ENCODE results near the gene ASZ1. TPM values are rescaled to one million over a fixed set of nuclear protein-coding genes. Genes with fewer than 3 reads are reported as not detected.
"Not testable (repeated sequence)": the region's sequence is repeated elsewhere in the genome, so short reads cannot be mapped to it uniquely, and the experiment has no call there.

The ASZ1 gene
- total RNA-seq, 1 donor from 2014 or later, result not detected

DNA sequence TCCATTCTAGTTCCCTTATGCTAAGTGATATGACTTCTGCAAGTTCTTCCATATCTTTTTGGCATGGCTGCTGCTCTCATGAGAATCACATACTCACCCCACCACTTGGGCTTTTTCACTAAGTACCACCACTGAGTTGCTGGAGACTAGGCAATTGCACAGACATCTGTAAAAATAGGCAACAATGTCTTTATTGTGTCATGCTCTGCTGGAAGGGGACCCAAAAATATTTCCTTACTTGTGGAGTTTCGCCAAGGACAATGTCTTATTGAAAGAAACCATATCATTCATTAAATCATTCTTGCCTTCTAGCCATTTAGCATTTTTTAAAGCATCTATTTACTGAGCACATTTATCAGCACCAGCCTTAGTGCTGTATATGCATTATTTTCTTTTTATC is 17.4 kb upstream of the ASZ1 start:
- no peaks in the 10 kb centered on the region for H3K27me3 Mint-ChIP-seq (ENCODE audit: unreplicated experiment)

GRCh38 chr7:117435475-117436043 is 8.3 kb upstream of the ASZ1 start:
- Mint-ChIP-seq H3K4me1 (ENCODE audit: low read depth, unreplicated experiment) (no peaks in the 10 kb centered on the region), H3K4me3 (ENCODE audit: unreplicated experiment) (no peak overlapping the region), H3K36me3 (ENCODE audit: unreplicated experiment) (no peaks in the 10 kb centered on the region), H3K27me3 (ENCODE audit: unreplicated experiment) (no peaks in the 10 kb centered on the region), H3K9me3 (ENCODE audit: unreplicated experiment) (no peaks in the 10 kb centered on the region), H3K27ac (ENCODE audit: unreplicated experiment) (no peak overlapping the region)
- no peak for DNase-seq
- no peak for TF ChIP-seq CTCF (IDR thresholded peaks at IDR 0.05; ENCODE audit: partially characterized antibody, unreplicated experiment)

More for the DNA sequence above, 17.4 kb upstream of the ASZ1 start:
- Mint-ChIP-seq H3K36me3 (ENCODE audit: unreplicated experiment) (peaks cover 4% of the 10 kb centered on the region), H3K4me3 (ENCODE audit: unreplicated experiment) (no peak overlapping the region), H3K27ac (ENCODE audit: unreplicated experiment) (no peak overlapping the region), H3K4me1 (ENCODE audit: low read depth, unreplicated experiment) (no peaks in the 10 kb centered on the region), H3K9me3 (ENCODE audit: unreplicated experiment) (peaks cover 2% of the 10 kb centered on the region)
- TF ChIP-seq CTCF (IDR thresholded peaks at IDR 0.05; ENCODE audit: partially characterized antibody, unreplicated experiment), result no peak
- no peak for DNase-seq

DNA sequence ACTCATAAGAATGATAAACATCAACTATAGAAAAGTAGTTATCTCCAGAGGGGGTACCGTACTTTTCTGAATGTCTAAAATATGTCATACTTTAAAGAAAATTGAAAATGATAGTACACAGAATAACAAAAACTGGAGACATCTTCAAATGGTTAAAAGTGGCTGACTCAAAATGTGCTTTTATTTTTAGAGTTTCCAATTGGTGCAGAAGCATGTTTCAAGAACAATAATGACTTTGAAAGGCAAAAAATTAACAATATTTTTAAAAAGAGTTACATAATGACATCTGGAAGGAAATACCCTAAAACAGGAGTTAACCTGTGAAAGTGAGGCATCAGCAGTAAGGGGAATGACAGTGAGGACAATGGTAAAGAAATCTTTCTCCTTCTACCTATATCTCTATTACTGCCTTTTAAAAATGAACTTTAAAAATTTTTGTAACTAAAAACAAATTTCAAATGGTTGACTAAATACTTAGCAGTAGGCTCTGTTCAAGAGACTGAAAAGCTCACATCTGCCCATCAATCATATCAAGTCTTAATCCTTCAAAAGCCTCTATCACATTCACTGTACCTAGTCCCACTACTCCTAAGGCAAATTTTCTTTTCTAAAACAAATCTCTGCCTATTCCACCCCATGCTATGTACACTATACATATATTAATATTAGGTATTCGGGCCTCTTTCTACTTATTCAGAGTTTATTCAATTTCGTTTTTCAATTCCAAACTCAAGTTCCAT is 3.0 kb downstream of the ASZ1 start:
- Mint-ChIP-seq H3K36me3 (ENCODE audit: unreplicated experiment) (no peaks in the 10 kb centered on the region), H3K4me1 (ENCODE audit: low read depth, unreplicated experiment) (no peaks in the 10 kb centered on the region)
- no peak for DNase-seq

GRCh38 chr7:117414591-117414990 is 12.7 kb downstream of the ASZ1 start:
- H3K9me3 Mint-ChIP-seq (ENCODE audit: unreplicated experiment); DNase-seq; H3K36me3 Mint-ChIP-seq (ENCODE audit: unreplicated experiment); H3K4me3 Mint-ChIP-seq (ENCODE audit: unreplicated experiment); H3K27me3 Mint-ChIP-seq (ENCODE audit: unreplicated experiment); H3K4me1 Mint-ChIP-seq (ENCODE audit: low read depth, unreplicated experiment); H3K27ac Mint-ChIP-seq (ENCODE audit: unreplicated experiment): not testable (repeated sequence)

More for the DNA sequence above, 3.0 kb downstream of the ASZ1 start:
- Mint-ChIP-seq H3K27me3 (ENCODE audit: unreplicated experiment) (no peaks in the 10 kb centered on the region), H3K9me3 (ENCODE audit: unreplicated experiment) (no peaks in the 10 kb centered on the region), H3K27ac (ENCODE audit: unreplicated experiment) (no peak overlapping the region), H3K4me3 (ENCODE audit: unreplicated experiment) (no peak overlapping the region)
- TF ChIP-seq CTCF (IDR thresholded peaks at IDR 0.05; ENCODE audit: partially characterized antibody, unreplicated experiment), result no peak

GRCh38 chr7:117412946-117413559 is 14.2 kb downstream of the ASZ1 start:
- H3K4me3 Mint-ChIP-seq (ENCODE audit: unreplicated experiment), result no peak overlapping the region
- no peak for DNase-seq
- H3K27ac Mint-ChIP-seq (ENCODE audit: unreplicated experiment), result no peak overlapping the region
- no peaks in the 10 kb centered on the region for H3K9me3 Mint-ChIP-seq (ENCODE audit: unreplicated experiment)
- no peaks in the 10 kb centered on the region for H3K27me3 Mint-ChIP-seq (ENCODE audit: unreplicated experiment)
- no peaks in the 10 kb centered on the region for H3K4me1 Mint-ChIP-seq (ENCODE audit: low read depth, unreplicated experiment)
- H3K36me3 Mint-ChIP-seq (ENCODE audit: unreplicated experiment), result no peaks in the 10 kb centered on the region
- TF ChIP-seq CTCF (IDR thresholded peaks at IDR 0.05; ENCODE audit: partially characterized antibody, unreplicated experiment), result no peak
